ENCODE results near the gene ATP1A4. TPM values are rescaled to one million over a fixed set of nuclear protein-coding genes. Genes with fewer than 3 reads are reported as not detected.

The ATP1A4 gene
- not detected in 5 replicates for total RNA-seq (2022; extraction: Qiagen RNA extraction; ENCODE audit: low read depth)

GRCh38 chr1:160151303-160151702, at the start of gene ATP1A4:
Gene ATP1A4 (plus strand): TSS chr1:160151603. CDS start chr1:160152041, 438 bp downstream.

GRCh38 chr1:160115545-160116282, 35.7 kb upstream of the ATP1A4 start, which contains the start of gene ATP1A2:
Gene ATP1A2 (plus strand): TSS chr1:160115759. CDS start chr1:160115862, 103 bp downstream.

GRCh38 chr1:160189649-160190625, 38.5 kb downstream of the ATP1A4 start, which contains the start of gene CASQ1:
Gene CASQ1 (plus strand): TSS chr1:160190575. CDS start chr1:160190752, 177 bp downstream.

GRCh38 chr1:160205242-160206035, 54.0 kb downstream of the ATP1A4 start, which contains the start of gene PEA15:
Gene PEA15 (plus strand): TSS chr1:160205384. CDS start chr1:160211545, 6,161 bp downstream.

Other genes starting within 250 kb of the ATP1A4 start
- 1,033 to 1,078 TPM (median 1,056 TPM) in 5 replicates for gene TAGLN2, start 226.1 kb upstream of the ATP1A4 start, total RNA-seq (2022; extraction: Qiagen RNA extraction; ENCODE audit: low read depth)
- 0.20 to 0.32 TPM (median 0.29 TPM) in 5 replicates for gene IGSF9, start 206.0 kb upstream of the ATP1A4 start, total RNA-seq (2022; extraction: Qiagen RNA extraction; ENCODE audit: low read depth)
- gene SLAMF9, start 197.4 kb upstream of the ATP1A4 start, total RNA-seq (2022; extraction: Qiagen RNA extraction; ENCODE audit: low read depth) = 0.17 to 0.41 TPM (median 0.31 TPM) in 5 replicates
- gene PIGM, start 119.6 kb upstream of the ATP1A4 start, total RNA-seq (2022; extraction: Qiagen RNA extraction; ENCODE audit: low read depth) = 4.3 to 5.2 TPM (median 4.9 TPM) in 5 replicates
- 0.02 TPM in 1 of 5 replicates, not detected in the others for gene KCNJ10, start 81.4 kb upstream of the ATP1A4 start, total RNA-seq (2022; extraction: Qiagen RNA extraction; ENCODE audit: low read depth)
- gene KCNJ9, start 70.1 kb upstream of the ATP1A4 start, total RNA-seq (2022; extraction: Qiagen RNA extraction; ENCODE audit: low read depth) = not detected in 5 replicates
- 6.4 to 9.9 TPM (median 8.2 TPM) in 5 replicates for gene IGSF8, start 53.0 kb upstream of the ATP1A4 start, total RNA-seq (2022; extraction: Qiagen RNA extraction; ENCODE audit: low read depth)
- gene ATP1A2, start 35.8 kb upstream of the ATP1A4 start, total RNA-seq (2022; extraction: Qiagen RNA extraction; ENCODE audit: low read depth) = 0.02 to 0.06 TPM (median 0.03 TPM) in 3 of 5 replicates, not detected in the others
- gene CASQ1, start 39.0 kb downstream of the ATP1A4 start, total RNA-seq (2022; extraction: Qiagen RNA extraction; ENCODE audit: low read depth) = not detected in 5 replicates
- gene PEA15, start 53.8 kb downstream of the ATP1A4 start, total RNA-seq (2022; extraction: Qiagen RNA extraction; ENCODE audit: low read depth) = 190 to 235 TPM (median 206 TPM) in 5 replicates
- 41.2 to 58.7 TPM (median 53.4 TPM) in 5 replicates for gene DCAF8, start 110.9 kb downstream of the ATP1A4 start, total RNA-seq (2022; extraction: Qiagen RNA extraction; ENCODE audit: low read depth)
- gene PEX19, start 133.5 kb downstream of the ATP1A4 start, total RNA-seq (2022; extraction: Qiagen RNA extraction; ENCODE audit: low read depth) = 21.2 to 30.0 TPM (median 26.3 TPM) in 5 replicates
- 83.1 to 98.1 TPM (median 87.3 TPM) in 5 replicates for gene COPA, start 191.6 kb downstream of the ATP1A4 start, total RNA-seq (2022; extraction: Qiagen RNA extraction; ENCODE audit: low read depth)
- 43.5 to 48.5 TPM (median 46.6 TPM) in 5 replicates for gene NCSTN, start 191.8 kb downstream of the ATP1A4 start, total RNA-seq (2022; extraction: Qiagen RNA extraction; ENCODE audit: low read depth)
- gene NHLH1, start 215.5 kb downstream of the ATP1A4 start, total RNA-seq (2022; extraction: Qiagen RNA extraction; ENCODE audit: low read depth) = 0.33 to 0.71 TPM (median 0.38 TPM) in 5 replicates
- 0.84 to 1.3 TPM (median 1.2 TPM) in 5 replicates for gene VANGL2, start 249.0 kb downstream of the ATP1A4 start, total RNA-seq (2022; extraction: Qiagen RNA extraction; ENCODE audit: low read depth)

All from A549 treated with DMSO at 1 μM for 4 hours (cell line).